Trophoblast cell (in vitro differentiated cells and primary cell): ENCODE data around the gene ZNF438.

ENCODE experiments used
- DNase-seq, 2 donors: peaks; one replicate each; pipeline ENCODE4 v3.0.0-alpha.2; 2016
- H2AFZ ChIP-seq: 2 replicates; pipeline ENCODE4 v1.6.1; 2013; ENCODE audit warnings: low read length, moderate library complexity, mild to moderate bottlenecking; ENCODE audit not compliant: insufficient read depth, poor library complexity
- H2AK5ac ChIP-seq: 2 replicates; pipeline ENCODE4 v1.6.1; 2013; ENCODE audit warnings: mild to moderate bottlenecking, low read length
- H2BK120ac ChIP-seq: 2 replicates; pipeline ENCODE4 v1.6.1; 2013; ENCODE audit warnings: low read length, mild to moderate bottlenecking, moderate library complexity; ENCODE audit not compliant: insufficient read depth, poor library complexity
- H2BK12ac ChIP-seq: 2 replicates; pipeline ENCODE4 v1.6.1; 2013; ENCODE audit warnings: mild to moderate bottlenecking, low read length, moderate library complexity
- H2BK5ac ChIP-seq: 2 replicates; pipeline ENCODE4 v1.6.1; 2013; ENCODE audit warnings: low read length, low read depth, moderate library complexity, mild to moderate bottlenecking; ENCODE audit not compliant: poor library complexity
- H3K14ac ChIP-seq: 2 replicates; pipeline ENCODE4 v1.6.1; 2013; ENCODE audit warnings: mild to moderate bottlenecking, low read length
- H3K18ac ChIP-seq: 2 replicates; pipeline ENCODE4 v1.6.1; 2013; ENCODE audit warnings: mild to moderate bottlenecking, low read length
- H3K23ac ChIP-seq: 2 replicates; pipeline ENCODE4 v1.6.1; 2013; ENCODE audit warnings: low read length
- H3K27ac ChIP-seq: 2 replicates; pipeline ENCODE4 v1.5.1; 2013; ENCODE audit warnings: low read depth, mild to moderate bottlenecking, inconsistent platforms, low read length, moderate library complexity
- H3K27me3 ChIP-seq: 2 replicates; pipeline ENCODE4 v1.6.1; 2013; ENCODE audit warnings: inconsistent platforms, mild to moderate bottlenecking, low read length, moderate library complexity; ENCODE audit not compliant: insufficient read depth
- H3K36me3 ChIP-seq, 2 experiments: 1 replicate in 1 of 2; 2 replicates in 1 of 2; pipeline ENCODE4 v1.6.1; 2013; ENCODE audit warnings: low read length in 2 of 2, mild to moderate bottlenecking in 2 of 2, moderate library complexity in 1 of 2; ENCODE audit not compliant: insufficient read depth in 2 of 2, control insufficient read depth in 1 of 2
- H3K4ac ChIP-seq: 2 replicates; pipeline ENCODE4 v1.6.1; 2013; ENCODE audit warnings: low read depth, mild to moderate bottlenecking, low read length, moderate library complexity
- H3K4me1 ChIP-seq, 2 experiments: 1 replicate in 1 of 2; 2 replicates in 1 of 2; pipeline ENCODE4 v1.6.1; 2013; ENCODE audit warnings: low read length in 2 of 2, mild to moderate bottlenecking in 2 of 2, moderate library complexity in 1 of 2; ENCODE audit not compliant: insufficient read depth in 2 of 2, control insufficient read depth in 1 of 2
- H3K4me2 ChIP-seq: 2 replicates; pipeline ENCODE4 v1.6.1; 2013; ENCODE audit warnings: inconsistent platforms, mild to moderate bottlenecking, low read length, moderate library complexity
- H3K4me3 ChIP-seq: 2 replicates; pipeline ENCODE4 v1.5.1; 2013; ENCODE audit warnings: mild to moderate bottlenecking, low read depth, low read length, inconsistent platforms
- H3K79me1 ChIP-seq: one replicate; pipeline ENCODE4 v1.6.1; 2013; ENCODE audit warnings: low read length
- H3K79me2 ChIP-seq: 2 replicates; pipeline ENCODE4 v1.6.1; 2013; ENCODE audit warnings: low read length, mild to moderate bottlenecking; ENCODE audit not compliant: control insufficient read depth, insufficient read depth, poor library complexity
- H3K9ac ChIP-seq: 2 replicates; pipeline ENCODE4 v1.6.1; 2013; ENCODE audit warnings: mild to moderate bottlenecking, low read length
- H3K9me3 ChIP-seq: 2 replicates; pipeline ENCODE4 v1.6.1; 2013; ENCODE audit warnings: low read depth, mild to moderate bottlenecking, control low read depth, inconsistent platforms, low read length; ENCODE audit not compliant: insufficient read depth
- H4K12ac ChIP-seq: 2 replicates; pipeline ENCODE4 v1.6.1; 2013; ENCODE audit warnings: low read depth, mild to moderate bottlenecking, low read length, moderate library complexity
- H4K8ac ChIP-seq: 2 replicates; pipeline ENCODE4 v1.6.1; 2013; ENCODE audit warnings: low read depth, mild to moderate bottlenecking, low read length, moderate library complexity
- H4K91ac ChIP-seq: one replicate; pipeline ENCODE4 v1.6.1; 2013; ENCODE audit warnings: low read depth, mild to moderate bottlenecking, low read length, moderate library complexity
- WGBS: extraction: QIAGEN DNeasy Blood & Tissue Kit; methylation state at CpG from one replicate; pipeline ENCODE4 v1.1.7; 2013; ENCODE audit warnings: missing lambda C conversion rate; ENCODE audit not compliant: insufficient read length, insufficient coverage; ENCODE audit errors: extremely low coverage; 5-methylcytosine and 5-hydroxymethylcytosine counted together

The ZNF438 gene

GRCh38 chr10:30849231-30850035, 182.2 kb downstream of the ZNF438 start:
- Histone ChIP-seq H3K27me3 (no peaks in the 10 kb centered on the region), H3K4me2 (no peak overlapping the region), H2AFZ (no peak overlapping the region), H4K91ac (no peak overlapping the region), H3K18ac (no peak overlapping the region), H3K4me1 (no peaks in the 10 kb centered on the region), H3K9me3 (peaks cover 8% of the 10 kb centered on the region), H3K79me1 (no peaks in the 10 kb centered on the region), H3K23ac (no peak overlapping the region), H3K27ac (no peak overlapping the region), H3K79me2 (no peaks in the 10 kb centered on the region), H2BK120ac (no peak overlapping the region), H4K8ac (no peak overlapping the region), H3K9ac (no peak overlapping the region), H2AK5ac (no peak overlapping the region), H3K36me3 (no peaks in the 10 kb centered on the region), H3K4ac (no peak overlapping the region), H3K4me3 (no peak overlapping the region), H2BK12ac (no peak overlapping the region), H3K14ac (no peak overlapping the region), H4K12ac (no peak overlapping the region), H2BK5ac (no peak overlapping the region)
- no CpG with 5 or more reads among the region's 3 CpGs for WGBS
- DNase-seq = no peak

DNA sequence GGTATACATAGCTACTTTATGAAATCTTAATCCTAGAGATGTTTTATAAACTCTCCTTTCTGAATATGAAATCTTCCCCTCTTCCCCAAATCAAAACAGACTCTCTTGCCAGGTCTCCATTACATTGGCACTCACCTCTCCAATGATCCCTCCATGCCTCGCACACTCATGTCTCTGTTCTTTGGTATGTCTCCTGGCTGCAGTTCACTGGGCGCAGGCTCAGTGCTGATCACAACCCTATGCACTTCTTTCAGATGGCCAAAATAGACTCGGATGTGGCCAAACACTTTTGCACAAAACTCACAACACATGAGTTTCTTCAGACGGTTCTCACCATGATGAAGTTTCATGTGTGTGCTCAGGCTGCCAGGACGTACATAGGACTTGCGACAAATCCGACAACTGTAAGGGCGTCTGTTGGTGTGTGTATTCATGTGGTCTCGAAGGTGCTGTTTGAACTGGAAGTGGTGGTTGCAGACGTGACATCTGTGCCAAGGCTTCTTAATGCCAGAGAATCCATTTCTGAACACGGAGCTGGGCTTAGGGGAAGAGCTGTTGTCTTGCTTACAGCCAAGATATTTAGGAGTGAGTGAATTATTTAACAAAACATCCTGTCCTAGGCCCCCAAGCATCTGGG, 183.2 kb downstream of the ZNF438 start:
- Histone ChIP-seq H3K9ac (no peak overlapping the region), H3K9me3 (peaks cover 8% of the 10 kb centered on the region), H2BK120ac (no peak overlapping the region), H3K79me2 (no peaks in the 10 kb centered on the region), H3K27ac (no peak overlapping the region), H3K36me3 (no peaks in the 10 kb centered on the region), H3K27me3 (no peaks in the 10 kb centered on the region), H4K8ac (no peak overlapping the region), H3K18ac (no peak overlapping the region), H2AK5ac (no peak overlapping the region), H3K23ac (no peak overlapping the region), H3K4me2 (no peak overlapping the region), H3K79me1 (no peaks in the 10 kb centered on the region), H4K91ac (no peak overlapping the region), H2BK5ac (no peak overlapping the region), H2AFZ (no peak overlapping the region), H3K4ac (no peak overlapping the region), H2BK12ac (no peak overlapping the region), H3K4me3 (no peak overlapping the region), H3K14ac (no peak overlapping the region), H4K12ac (no peak overlapping the region), H3K4me1 (no peaks in the 10 kb centered on the region)
- DNase-seq = no peak
- WGBS = no CpG with 5 or more reads among the region's 11 CpGs

DNA sequence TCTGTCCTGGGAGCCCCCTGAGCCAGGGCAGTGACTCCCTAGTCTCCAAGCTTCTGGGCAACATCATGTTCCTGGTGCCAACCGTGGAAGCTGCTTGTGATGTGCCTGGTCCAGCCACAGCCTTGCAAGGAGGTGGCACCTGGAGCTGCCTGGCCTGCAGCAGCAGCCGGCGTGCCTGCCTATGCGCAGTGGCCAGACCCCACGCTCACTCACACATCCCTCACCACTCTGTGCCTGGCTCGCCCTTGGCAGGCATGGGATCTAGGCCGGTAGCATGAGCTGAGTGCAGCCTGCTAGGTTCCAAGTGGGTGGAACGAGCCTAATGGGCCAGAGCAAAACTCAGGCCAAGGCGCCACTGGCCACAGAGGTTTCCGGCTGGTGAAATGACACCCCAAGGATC, 184.0 kb downstream of the ZNF438 start:
- no peak for DNase-seq
- Histone ChIP-seq H4K12ac (no peak overlapping the region), H3K36me3 (no peaks in the 10 kb centered on the region), H3K4me2 (no peak overlapping the region), H3K18ac (no peak overlapping the region), H3K4me3 (peak overlapping the region; percentile 17), H3K23ac (no peak overlapping the region), H2BK12ac (no peak overlapping the region), H2AK5ac (no peak overlapping the region), H2BK120ac (no peak overlapping the region), H3K9ac (no peak overlapping the region), H3K79me2 (no peaks in the 10 kb centered on the region), H3K27ac (no peak overlapping the region), H3K14ac (no peak overlapping the region), H3K4ac (no peak overlapping the region), H4K91ac (no peak overlapping the region), H3K9me3 (peaks cover 8% of the 10 kb centered on the region), H2BK5ac (no peak overlapping the region), H3K27me3 (no peaks in the 10 kb centered on the region), H3K79me1 (no peaks in the 10 kb centered on the region), H2AFZ (no peak overlapping the region), H4K8ac (no peak overlapping the region), H3K4me1 (no peaks in the 10 kb centered on the region)
- no CpG with 5 or more reads among the region's 10 CpGs for WGBS

DNA sequence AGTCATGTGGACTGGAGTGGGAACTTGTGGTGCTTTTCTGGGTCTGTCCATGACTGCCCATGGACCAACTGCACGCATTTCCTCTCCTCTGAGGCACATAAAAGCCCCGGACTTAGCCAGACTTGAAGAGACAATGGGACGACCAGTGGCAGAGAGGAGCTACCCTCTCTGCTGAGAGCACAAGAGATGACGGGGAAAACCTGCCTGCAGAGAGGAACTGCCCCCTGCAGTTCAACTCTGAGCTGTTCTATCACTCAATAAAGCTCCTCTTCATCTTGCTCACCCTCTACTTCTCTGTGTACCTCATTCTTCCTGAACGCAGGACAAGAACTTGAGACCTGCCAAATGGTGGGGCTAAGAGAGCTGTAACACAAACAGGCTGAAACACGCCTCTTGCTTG, 184.5 kb downstream of the ZNF438 start:
- H3K27me3 ChIP-seq = no peaks in the 10 kb centered on the region
- no peak overlapping the region for H4K8ac ChIP-seq
- no peaks in the 10 kb centered on the region for H3K79me1 ChIP-seq
- no peak overlapping the region for H2AFZ ChIP-seq
- H3K36me3 ChIP-seq = no peaks in the 10 kb centered on the region
- H2BK120ac ChIP-seq = no peak overlapping the region
- DNase-seq = no peak
- peak overlapping the region; percentile 17 for H3K4me3 ChIP-seq
- no peak overlapping the region for H3K4ac ChIP-seq
- no peak overlapping the region for H2BK12ac ChIP-seq
- no peak overlapping the region for H3K4me2 ChIP-seq
- no peak overlapping the region for H3K18ac ChIP-seq
- H3K23ac ChIP-seq = no peak overlapping the region
- no peak overlapping the region for H2AK5ac ChIP-seq
- no peak overlapping the region for H2BK5ac ChIP-seq
- WGBS = no CpG with 5 or more reads among the region's 6 CpGs
- no peak overlapping the region for H3K27ac ChIP-seq
- no peak overlapping the region for H3K9ac ChIP-seq
- no peak overlapping the region for H3K14ac ChIP-seq
- no peaks in the 10 kb centered on the region for H3K79me2 ChIP-seq
- H4K12ac ChIP-seq = no peak overlapping the region
- no peak overlapping the region for H4K91ac ChIP-seq
- H3K9me3 ChIP-seq = peaks cover 8% of the 10 kb centered on the region
- no peaks in the 10 kb centered on the region for H3K4me1 ChIP-seq
